AG20443 (cell line): ENCODE results near the gene ATL2.

Experiments
- DNase-seq: peaks from one replicate; pipeline ENCODE4 v3.0.0; 2012; ENCODE audit warnings: low spot score, mixed read lengths

The ATL2 gene

DNA sequence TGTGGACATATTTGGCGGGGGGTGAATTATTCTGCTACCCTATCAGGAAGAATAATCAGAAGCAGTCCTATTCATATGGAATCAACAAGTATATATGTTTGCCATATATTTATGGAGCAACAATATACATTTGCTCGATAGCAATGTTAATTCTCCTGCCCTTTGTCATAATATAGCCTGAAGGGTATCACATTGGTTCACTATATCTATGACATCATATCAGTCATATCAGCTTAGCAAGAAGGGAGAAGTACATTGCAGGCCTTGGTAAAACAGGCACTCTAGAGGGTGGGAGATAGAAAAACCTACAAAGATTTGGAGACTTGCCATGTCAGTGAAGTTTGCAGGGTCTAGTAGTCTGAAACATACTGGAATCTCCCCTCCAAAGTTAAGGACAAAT, 128.4 kb downstream of the ATL2 start:
- no peak for DNase-seq

DNA sequence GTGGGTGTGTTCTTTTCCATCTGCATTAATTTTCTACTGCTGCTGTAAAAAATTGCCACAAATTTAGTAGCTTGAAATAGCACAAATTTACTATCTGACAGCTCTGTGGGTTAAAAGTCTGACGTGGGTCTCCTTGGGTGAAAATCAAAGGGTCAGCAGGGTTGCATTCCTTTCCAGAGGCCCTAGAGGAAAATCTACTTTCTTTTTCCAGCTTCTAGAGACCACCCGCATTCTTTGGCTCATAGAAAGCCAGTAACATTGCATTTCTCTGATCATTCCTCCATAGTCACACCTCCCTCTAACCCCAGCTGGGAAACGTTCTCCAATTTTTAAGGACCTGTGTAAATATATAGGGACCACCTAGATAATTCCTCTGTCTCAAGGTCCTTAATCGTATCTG, 128.8 kb downstream of the ATL2 start:
- DNase-seq = no peak

DNA sequence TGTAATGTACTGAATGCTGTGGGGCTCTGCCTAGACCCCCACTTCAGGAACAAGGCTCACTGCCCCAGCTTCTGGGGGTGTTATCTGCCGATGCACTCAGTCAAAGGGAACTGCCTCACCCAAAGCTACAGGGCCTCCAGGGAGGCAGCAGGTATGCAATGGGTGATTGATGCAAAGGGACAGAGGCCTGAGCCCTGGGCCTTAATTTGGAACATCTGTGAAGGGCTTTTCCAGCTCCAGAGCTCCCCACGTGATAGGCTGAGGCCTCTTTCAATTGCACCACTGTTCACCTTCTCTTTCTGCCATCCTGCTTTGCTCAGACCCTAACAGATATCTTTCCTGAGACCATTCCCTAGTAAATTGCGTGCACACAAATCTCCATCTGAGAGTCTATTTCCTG, 131.0 kb downstream of the ATL2 start:
- no peak for DNase-seq

GRCh38 chr2:38245114-38245641, 131.9 kb downstream of the ATL2 start:
- DNase-seq = no peak

DNA sequence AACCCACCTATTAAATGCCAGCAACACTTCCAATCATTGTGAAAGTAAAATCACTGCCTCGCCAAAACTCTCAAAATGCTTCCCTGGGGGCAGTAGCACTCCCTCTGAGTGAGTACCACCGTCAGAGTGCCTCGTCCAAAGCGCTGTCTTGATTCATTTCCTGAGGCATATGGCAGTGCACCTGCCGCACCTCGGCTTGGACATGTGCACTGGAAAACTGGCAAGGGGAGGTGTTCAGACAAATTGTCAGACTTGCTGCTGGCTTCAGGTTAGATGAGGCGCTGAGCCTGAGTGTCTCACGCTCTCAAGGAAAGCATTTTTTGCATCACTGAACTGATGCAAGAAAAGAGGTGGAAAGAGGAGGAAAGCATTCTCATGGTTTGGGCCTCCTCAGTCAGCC, 132.8 kb downstream of the ATL2 start:
- DNase-seq = no peak
